Mesendoderm (in vitro differentiated cells): ENCODE results near the gene UMOD.
A peak's percentile ranks its signal among the peaks of the same experiment; 100 is the strongest.

ENCODE experiments used
- DNase-seq: peaks from one replicate; pipeline ENCODE4 v3.0.0; 2013
- H2AK5ac ChIP-seq: 2 replicates; pipeline ENCODE4 v1.6.1; 2013; ENCODE audit warnings: low read length, inconsistent platforms
- H2BK120ac ChIP-seq: 2 replicates; pipeline ENCODE4 v1.6.1; 2013; ENCODE audit warnings: low read depth, mild to moderate bottlenecking, low read length, moderate library complexity, mixed read lengths
- H2BK15ac ChIP-seq: replicated peaks from 2 replicates; pipeline ENCODE4 v1.6.1; 2013; ENCODE audit warnings: low read depth, mild to moderate bottlenecking, moderate library complexity
- H2BK5ac ChIP-seq: 2 replicates; pipeline ENCODE4 v1.6.1; 2013; ENCODE audit warnings: low read length, inconsistent platforms
- H3K18ac ChIP-seq: 2 replicates; pipeline ENCODE4 v1.6.1; 2013; ENCODE audit warnings: mild to moderate bottlenecking, low read length, mixed read lengths
- H3K23ac ChIP-seq: one replicate; pipeline ENCODE4 v1.6.1; 2013; ENCODE audit warnings: low read length
- H3K27ac ChIP-seq: 2 replicates; pipeline ENCODE4 v1.5.1; 2013; ENCODE audit warnings: low read depth, mild to moderate bottlenecking, inconsistent platforms, low read length, moderate library complexity
- H3K27me3 ChIP-seq: 2 replicates; pipeline ENCODE4 v1.6.1; 2013; ENCODE audit warnings: low read length, control low read depth, mild to moderate bottlenecking, inconsistent platforms; ENCODE audit not compliant: insufficient read depth, poor library complexity
- H3K36me3 ChIP-seq: 2 replicates; pipeline ENCODE4 v1.6.1; 2013; ENCODE audit warnings: low read length, inconsistent platforms; ENCODE audit not compliant: control insufficient read depth, insufficient read depth
- H3K4ac ChIP-seq: one replicate; pipeline ENCODE4 v1.6.1; 2013; ENCODE audit warnings: low read depth, mild to moderate bottlenecking, low read length, moderate library complexity
- H3K4me1 ChIP-seq: 2 replicates; pipeline ENCODE4 v1.6.1; 2013; ENCODE audit warnings: low read depth, low read length, inconsistent platforms; ENCODE audit not compliant: control insufficient read depth
- H3K4me2 ChIP-seq: 2 replicates; pipeline ENCODE4 v1.6.1; 2013; ENCODE audit warnings: low read length
- H3K4me3 ChIP-seq: 2 replicates; pipeline ENCODE4 v1.5.1; 2013; ENCODE audit warnings: mild to moderate bottlenecking, low read length
- H3K56ac ChIP-seq: one replicate; pipeline ENCODE4 v1.6.1; 2013; ENCODE audit warnings: low read length
- H3K79me1 ChIP-seq: 2 replicates; pipeline ENCODE4 v1.6.1; 2013; ENCODE audit warnings: low read length, inconsistent platforms
- H3K79me2 ChIP-seq: 2 replicates; pipeline ENCODE4 v1.6.1; 2013; ENCODE audit warnings: mild to moderate bottlenecking, low read length; ENCODE audit not compliant: control insufficient read depth, insufficient read depth
- H3K9ac ChIP-seq: 2 replicates; pipeline ENCODE4 v1.6.1; 2013; ENCODE audit warnings: low read length, inconsistent platforms
- H4K5ac ChIP-seq: one replicate; pipeline ENCODE4 v1.6.1; 2013; ENCODE audit warnings: low read length
- H4K8ac ChIP-seq: one replicate; pipeline ENCODE4 v1.6.1; 2013; ENCODE audit warnings: low read depth, mild to moderate bottlenecking, control low read depth, low read length, moderate library complexity
- WGBS: extraction: QIAGEN DNeasy Blood & Tissue Kit; methylation state at CpG from one replicate; pipeline ENCODE4 v1.1.7; 2013; ENCODE audit warnings: low lambda C conversion rate, missing lambda C conversion rate; ENCODE audit not compliant: insufficient coverage; ENCODE audit errors: extremely low coverage; 5-methylcytosine and 5-hydroxymethylcytosine counted together

UMOD gene

GRCh38 chr16:20387978-20388377, 35.5 kb upstream of the UMOD start:
- Histone ChIP-seq H2BK5ac (no peak overlapping the region), H3K4me3 (no peak overlapping the region), H3K4me2 (no peak overlapping the region), H4K5ac (no peak overlapping the region), H3K36me3 (no peaks in the 10 kb centered on the region), H3K23ac (no peak overlapping the region), H2BK120ac (no peak overlapping the region), H3K79me2 (no peaks in the 10 kb centered on the region), H2BK15ac (no peak overlapping the region), H3K18ac (no peak overlapping the region), H3K4ac (no peak overlapping the region), H3K56ac (no peak overlapping the region), H4K8ac (no peak overlapping the region), H3K27ac (no peak overlapping the region), H3K79me1 (no peaks in the 10 kb centered on the region), H3K4me1 (no peaks in the 10 kb centered on the region), H2AK5ac (no peak overlapping the region), H3K27me3 (no peaks in the 10 kb centered on the region), H3K9ac (no peak overlapping the region)
- WGBS = no CpG with 5 or more reads among the region's 3 CpGs
- DNase-seq = no peak

DNA sequence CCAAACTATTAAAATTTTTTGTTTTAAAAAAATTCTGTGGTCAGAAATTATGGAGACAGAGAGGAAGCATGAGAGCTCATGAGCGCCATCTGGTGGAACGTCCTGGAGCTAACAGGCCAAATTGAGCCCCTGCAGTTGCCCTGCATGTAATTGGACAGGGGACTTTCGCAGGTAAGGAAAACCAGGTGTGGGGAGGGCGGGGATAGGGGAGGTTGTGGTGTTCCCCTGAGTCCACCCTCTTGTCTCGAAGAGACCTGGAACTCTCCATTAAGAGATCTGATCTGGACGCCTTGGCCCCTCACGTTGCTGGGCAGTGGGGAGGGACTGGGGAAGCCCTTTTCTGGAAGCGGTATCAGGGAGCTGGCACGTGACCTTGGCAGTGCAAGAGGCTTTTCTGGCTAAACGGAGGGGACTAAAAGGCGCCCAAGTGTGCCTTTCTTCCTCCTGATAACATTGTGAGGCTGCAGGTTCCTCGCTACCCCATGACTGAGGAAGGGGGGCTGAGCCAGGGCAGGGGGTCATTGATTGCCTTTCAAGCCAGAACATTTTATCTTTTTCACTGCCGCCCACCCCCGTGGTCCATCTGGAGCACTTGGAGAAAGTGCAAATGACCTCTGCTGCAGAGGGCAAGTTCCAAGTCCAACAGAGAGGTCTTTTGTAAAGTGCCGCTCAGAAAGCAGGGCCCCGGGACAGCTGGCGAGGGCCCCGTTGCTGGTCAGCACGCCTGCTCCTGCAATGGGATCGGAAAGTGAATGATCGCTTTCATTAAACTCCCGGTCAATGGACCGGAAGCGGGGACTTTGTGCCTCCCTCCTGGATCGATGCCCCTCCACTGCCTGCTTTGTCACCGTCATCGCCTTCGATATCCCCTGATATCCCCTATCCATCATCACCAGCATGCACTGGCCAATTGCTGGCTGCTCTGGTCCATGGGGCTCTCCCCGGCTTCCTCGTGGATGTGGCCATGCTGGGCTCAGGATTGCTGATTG, 33.6 kb upstream of the UMOD start:
- Histone ChIP-seq H3K9ac (peak overlapping the region; percentile 60), H3K4me2 (peak overlapping the region; percentile 84), H3K79me1 (no peaks in the 10 kb centered on the region), H3K4me3 (peak overlapping the region; percentile 22), H3K4me1 (no peaks in the 10 kb centered on the region), H4K8ac (no peak overlapping the region), H2BK120ac (no peak overlapping the region), H3K4ac (no peak overlapping the region), H3K23ac (no peak overlapping the region), H3K56ac (peak overlapping the region; percentile 81), H3K27me3 (no peaks in the 10 kb centered on the region), H2AK5ac (no peak overlapping the region), H3K27ac (no peak overlapping the region), H2BK5ac (no peak overlapping the region), H2BK15ac (no peak overlapping the region), H3K18ac (no peak overlapping the region), H4K5ac (no peak overlapping the region), H3K79me2 (no peaks in the 10 kb centered on the region), H3K36me3 (no peaks in the 10 kb centered on the region)
- DNase-seq = peak; percentile 70
- WGBS = no CpG with 5 or more reads among the region's 30 CpGs

GRCh38 chr16:20383106-20384029, 30.9 kb upstream of the UMOD start:
- DNase-seq = peak; percentile 91
- no peaks in the 10 kb centered on the region for H3K4me1 ChIP-seq
- no peak overlapping the region for H3K27ac ChIP-seq
- H3K4me2 ChIP-seq = no peak overlapping the region
- no peak overlapping the region for H3K56ac ChIP-seq
- no peak overlapping the region for H3K18ac ChIP-seq
- H2AK5ac ChIP-seq = no peak overlapping the region
- H3K36me3 ChIP-seq = no peaks in the 10 kb centered on the region
- H3K4me3 ChIP-seq = no peak overlapping the region
- H3K23ac ChIP-seq = no peak overlapping the region
- H2BK5ac ChIP-seq = no peak overlapping the region
- no peaks in the 10 kb centered on the region for H3K79me1 ChIP-seq
- no peaks in the 10 kb centered on the region for H3K27me3 ChIP-seq
- no peak overlapping the region for H3K4ac ChIP-seq
- no peak overlapping the region for H4K5ac ChIP-seq
- no CpG with 5 or more reads among the region's 11 CpGs for WGBS
- H3K9ac ChIP-seq = no peak overlapping the region
- no peak overlapping the region for H2BK120ac ChIP-seq
- no peak overlapping the region for H4K8ac ChIP-seq
- no peak overlapping the region for H2BK15ac ChIP-seq
- no peaks in the 10 kb centered on the region for H3K79me2 ChIP-seq

DNA sequence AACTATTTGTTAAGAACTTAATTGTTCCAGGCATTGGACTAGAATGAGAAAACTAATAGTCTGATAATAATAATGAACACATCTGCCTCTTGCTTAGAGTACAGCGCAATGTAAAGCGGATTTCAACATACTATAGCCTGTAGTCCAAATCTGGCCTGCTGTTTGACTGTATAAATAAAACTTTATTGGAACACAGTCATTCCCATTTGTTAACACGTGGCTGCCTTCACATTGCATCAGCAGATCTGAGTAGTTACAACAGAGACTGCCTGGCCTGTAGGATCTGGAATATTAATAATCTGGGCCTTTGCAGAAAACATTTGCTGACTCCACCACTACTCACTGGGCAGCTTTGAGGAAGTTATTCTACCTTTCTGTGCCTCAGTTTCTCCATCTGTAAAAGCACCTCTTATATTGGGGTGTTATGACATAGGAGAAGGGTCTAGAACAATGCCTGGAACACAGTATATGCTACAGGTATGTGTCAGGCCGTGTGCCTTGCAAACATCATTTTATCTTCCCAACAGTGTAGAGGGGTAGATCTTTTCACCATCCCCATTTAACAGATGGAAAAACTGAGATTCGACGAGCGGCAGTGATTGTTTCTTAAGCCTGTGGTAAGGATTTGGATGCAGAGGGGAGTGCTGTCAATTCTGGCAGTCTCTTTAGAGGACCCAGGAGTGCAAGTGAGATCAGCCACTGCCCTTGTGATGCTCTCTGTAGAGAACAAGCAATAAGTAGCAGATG, 29.9 kb upstream of the UMOD start:
- H3K4me3 ChIP-seq = no peak overlapping the region
- H2BK5ac ChIP-seq = no peak overlapping the region
- no peaks in the 10 kb centered on the region for H3K79me2 ChIP-seq
- H3K36me3 ChIP-seq = no peaks in the 10 kb centered on the region
- H3K4me1 ChIP-seq = no peaks in the 10 kb centered on the region
- no peak overlapping the region for H3K18ac ChIP-seq
- no peak overlapping the region for H4K8ac ChIP-seq
- no peak overlapping the region for H4K5ac ChIP-seq
- no peaks in the 10 kb centered on the region for H3K79me1 ChIP-seq
- H3K9ac ChIP-seq = no peak overlapping the region
- H3K56ac ChIP-seq = no peak overlapping the region
- H2BK120ac ChIP-seq = no peak overlapping the region
- H3K27me3 ChIP-seq = no peaks in the 10 kb centered on the region
- no CpG with 5 or more reads among the region's 7 CpGs for WGBS
- H3K4me2 ChIP-seq = no peak overlapping the region
- no peak overlapping the region for H3K27ac ChIP-seq
- H2BK15ac ChIP-seq = no peak overlapping the region
- H2AK5ac ChIP-seq = no peak overlapping the region
- H3K23ac ChIP-seq = no peak overlapping the region
- no peak overlapping the region for H3K4ac ChIP-seq
- no peak for DNase-seq

GRCh38 chr16:20380782-20381181, 28.3 kb upstream of the UMOD start:
- H3K23ac ChIP-seq = no peak overlapping the region
- H3K18ac ChIP-seq = no peak overlapping the region
- H3K79me2 ChIP-seq = no peaks in the 10 kb centered on the region
- H3K9ac ChIP-seq = no peak overlapping the region
- DNase-seq = no peak
- no peak overlapping the region for H2BK120ac ChIP-seq
- H2AK5ac ChIP-seq = no peak overlapping the region
- no peaks in the 10 kb centered on the region for H3K79me1 ChIP-seq
- H3K4me2 ChIP-seq = no peak overlapping the region
- H2BK5ac ChIP-seq = no peak overlapping the region
- no peaks in the 10 kb centered on the region for H3K36me3 ChIP-seq
- no peak overlapping the region for H3K4me3 ChIP-seq
- H3K4ac ChIP-seq = no peak overlapping the region
- no peak overlapping the region for H4K8ac ChIP-seq
- H2BK15ac ChIP-seq = no peak overlapping the region
- H3K56ac ChIP-seq = no peak overlapping the region
- no peak overlapping the region for H3K27ac ChIP-seq
- no peaks in the 10 kb centered on the region for H3K4me1 ChIP-seq
- H3K27me3 ChIP-seq = no peaks in the 10 kb centered on the region
- no CpG with 5 or more reads among the region's 3 CpGs for WGBS
- no peak overlapping the region for H4K5ac ChIP-seq
